ENCODE measurements around the gene TPP1.

- no peak for TF ChIP-seq EP300 (IDR thresholded peaks at IDR 0.05)
- TF ChIP-seq, protein P1, sequence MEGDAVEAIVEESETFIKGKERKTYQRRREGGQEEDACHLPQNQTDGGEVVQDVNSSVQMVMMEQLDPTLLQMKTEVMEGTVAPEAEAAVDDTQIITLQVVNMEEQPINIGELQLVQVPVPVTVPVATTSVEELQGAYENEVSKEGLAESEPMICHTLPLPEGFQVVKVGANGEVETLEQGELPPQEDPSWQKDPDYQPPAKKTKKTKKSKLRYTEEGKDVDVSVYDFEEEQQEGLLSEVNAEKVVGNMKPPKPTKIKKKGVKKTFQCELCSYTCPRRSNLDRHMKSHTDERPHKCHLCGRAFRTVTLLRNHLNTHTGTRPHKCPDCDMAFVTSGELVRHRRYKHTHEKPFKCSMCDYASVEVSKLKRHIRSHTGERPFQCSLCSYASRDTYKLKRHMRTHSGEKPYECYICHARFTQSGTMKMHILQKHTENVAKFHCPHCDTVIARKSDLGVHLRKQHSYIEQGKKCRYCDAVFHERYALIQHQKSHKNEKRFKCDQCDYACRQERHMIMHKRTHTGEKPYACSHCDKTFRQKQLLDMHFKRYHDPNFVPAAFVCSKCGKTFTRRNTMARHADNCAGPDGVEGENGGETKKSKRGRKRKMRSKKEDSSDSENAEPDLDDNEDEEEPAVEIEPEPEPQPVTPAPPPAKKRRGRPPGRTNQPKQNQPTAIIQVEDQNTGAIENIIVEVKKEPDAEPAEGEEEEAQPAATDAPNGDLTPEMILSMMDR (IDR thresholded peaks at IDR 0.05): no peak
Observed at GRCh38 chr11:6619004-6619745, at the start of gene TPP1.
